HG03571 (cell line): ENCODE results near the gene BBS1.
"Not testable (repeated sequence)": the region's sequence is repeated elsewhere in the genome, so short reads cannot be mapped to it uniquely, and the experiment has no call there.

Source experiments
- ATAC-seq: cut with Tn5 transposase; IDR thresholded peaks from one replicate; pipeline ENCODE4 v1.9.1; 2021; ENCODE audit not compliant: unreplicated experiment

Gene BBS1

GRCh38 chr11:66510271-66510989, at the start of gene BBS1:
BBS1 (plus strand) TSS chr11:66510635; CDS start chr11:66510660, 25 bp downstream.
- ATAC-seq: peak; percentile 70

DNA sequence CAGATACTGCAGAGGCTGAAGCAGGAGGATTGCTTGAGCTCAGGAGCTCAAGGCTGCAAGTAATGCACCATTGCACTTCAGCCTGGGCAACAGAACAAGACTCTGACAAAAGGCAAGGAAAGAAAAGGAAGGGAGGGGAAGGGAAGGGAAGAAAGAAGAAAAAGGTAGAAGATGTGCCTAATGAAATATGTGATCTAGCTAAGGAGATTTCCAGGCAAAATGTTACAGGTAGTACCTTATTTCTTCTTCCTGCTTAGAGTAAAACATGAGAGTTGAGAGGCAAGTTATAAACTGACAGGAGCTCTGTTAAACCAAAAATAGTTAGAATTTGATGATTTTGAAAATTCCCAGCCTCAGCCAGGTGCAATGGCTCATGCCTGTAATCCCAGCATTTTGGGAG, 48.4 kb upstream of the BBS1 start:
- ATAC-seq: no peak

DNA sequence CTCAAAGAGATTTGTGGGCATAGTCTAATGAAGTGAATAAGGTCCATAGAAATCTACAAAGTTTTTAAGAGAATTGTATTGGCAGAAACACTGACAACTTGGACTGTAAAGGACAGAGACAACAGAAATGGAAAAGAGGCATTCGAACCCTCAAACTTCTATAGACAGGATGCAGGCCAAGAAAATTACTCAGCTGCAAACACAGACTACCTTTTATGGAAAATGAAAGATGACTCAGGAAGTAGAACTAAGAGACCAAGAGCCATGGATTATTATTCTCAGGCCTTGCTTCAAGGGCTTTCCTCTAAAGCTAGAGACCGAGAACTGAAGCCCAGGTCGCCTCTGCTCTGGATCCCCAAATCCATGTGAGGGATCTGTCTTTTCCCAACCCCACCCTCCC, 47.5 kb upstream of the BBS1 start:
- ATAC-seq: no peak

DNA sequence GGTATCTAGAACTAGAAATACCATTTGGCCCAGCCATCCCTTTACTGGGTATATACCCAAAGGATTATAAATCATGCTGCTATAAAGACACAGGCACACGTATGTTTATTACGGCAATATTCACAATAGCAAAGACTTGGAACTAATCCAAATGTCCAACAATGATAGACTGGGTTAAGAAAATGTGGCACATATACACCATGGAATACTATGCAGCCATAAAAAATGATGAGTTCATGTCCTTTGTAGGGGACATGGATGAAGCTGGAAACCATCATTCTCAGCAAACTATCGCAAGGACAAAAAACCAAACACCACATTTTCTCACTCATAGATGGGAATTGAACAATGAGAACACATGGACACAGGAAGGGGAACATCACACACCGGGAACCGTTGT, 46.3 kb upstream of the BBS1 start:
- ATAC-seq: not testable (repeated sequence)

- no peak for ATAC-seq
Observed at GRCh38 chr11:66464916-66465315, 45.5 kb upstream of the BBS1 start.

DNA sequence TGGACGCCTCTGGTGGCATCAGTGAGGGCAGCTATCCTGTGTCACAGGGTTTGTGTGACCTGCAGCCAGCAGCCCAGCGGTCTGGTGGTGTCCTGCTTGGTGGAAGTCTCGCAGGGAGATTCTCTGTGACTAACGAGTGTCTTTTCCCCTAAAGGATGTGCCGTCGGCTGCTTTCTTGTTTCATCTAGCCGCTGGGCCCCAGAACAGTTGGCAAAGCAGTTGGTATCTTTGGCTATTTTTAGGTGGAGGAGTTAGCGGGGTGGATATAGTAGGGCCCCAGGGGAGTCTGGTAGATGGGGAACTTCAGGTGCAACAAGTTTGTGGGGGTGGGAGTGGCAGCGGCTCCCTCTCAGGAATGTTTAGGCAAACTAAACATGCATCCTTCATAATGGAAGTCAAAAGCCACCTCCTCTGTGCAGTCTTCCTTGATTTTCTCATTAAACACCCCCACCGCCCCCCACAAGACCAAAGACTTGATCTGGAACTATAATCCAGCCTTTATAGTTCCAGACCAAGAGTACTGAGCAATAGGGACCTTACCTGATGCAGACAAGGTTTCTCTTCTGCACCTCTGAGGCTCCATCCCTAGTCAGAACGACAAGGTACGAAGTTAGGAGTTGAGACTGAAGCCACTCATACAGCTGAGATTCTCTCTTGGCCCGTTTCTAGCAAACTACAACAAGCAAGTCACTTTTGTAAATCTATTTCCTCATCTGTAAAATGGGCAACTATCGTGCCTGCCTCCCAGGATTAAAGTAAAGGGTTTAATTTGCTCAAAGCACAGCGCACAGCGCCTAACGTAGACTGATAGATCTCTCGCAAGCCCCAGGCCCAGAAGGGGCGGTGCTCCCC, 44.8 kb upstream of the BBS1 start:
- ATAC-seq: no peak

DNA sequence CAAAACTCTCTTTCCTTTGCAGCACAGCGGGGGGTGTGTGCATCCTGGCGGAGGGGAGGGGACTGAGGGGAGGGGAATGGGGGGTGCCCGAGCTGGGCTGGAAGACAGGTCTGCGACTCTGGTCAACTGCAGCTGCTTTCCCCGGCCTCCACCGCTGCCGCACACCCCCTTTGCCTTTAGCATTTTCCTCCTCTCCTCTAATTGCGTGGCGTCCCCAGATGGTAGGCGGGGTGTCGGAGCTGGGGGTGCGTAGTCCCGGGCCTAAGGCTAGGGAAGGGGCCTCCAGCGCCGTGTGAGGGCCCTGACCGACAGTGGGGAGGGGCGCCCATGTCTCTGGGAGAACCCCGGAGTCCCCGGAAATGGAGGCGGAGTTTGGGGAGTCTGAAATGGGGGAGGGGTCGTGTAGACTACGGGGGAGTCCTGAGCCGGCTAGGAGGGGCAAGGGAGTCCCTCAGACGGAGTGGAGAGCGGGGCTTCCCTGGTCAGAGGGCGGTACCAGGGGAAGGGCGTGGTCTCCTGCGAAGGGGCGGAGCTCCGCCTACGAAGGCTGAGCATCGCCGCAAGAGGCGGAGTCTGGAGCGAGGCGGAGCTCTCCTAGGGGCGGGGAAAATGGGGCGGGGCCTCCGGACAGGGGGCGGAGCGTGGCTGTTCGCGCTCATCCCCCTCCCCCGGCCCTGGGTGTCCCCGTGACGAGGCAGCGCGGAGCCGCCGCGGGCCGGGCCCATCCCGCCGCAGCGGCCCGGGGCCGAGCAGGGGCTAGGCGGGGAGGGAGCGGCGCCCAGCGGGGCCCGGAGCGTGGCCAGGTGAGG, 44.0 kb upstream of the BBS1 start, which contains the start of gene PELI3:
PELI3 (plus strand) TSS at position 681 of the 809 bp plus-strand sequence. CDS start 1,224 bp downstream, outside the sequence.
- ATAC-seq: peak; percentile 63

DNA sequence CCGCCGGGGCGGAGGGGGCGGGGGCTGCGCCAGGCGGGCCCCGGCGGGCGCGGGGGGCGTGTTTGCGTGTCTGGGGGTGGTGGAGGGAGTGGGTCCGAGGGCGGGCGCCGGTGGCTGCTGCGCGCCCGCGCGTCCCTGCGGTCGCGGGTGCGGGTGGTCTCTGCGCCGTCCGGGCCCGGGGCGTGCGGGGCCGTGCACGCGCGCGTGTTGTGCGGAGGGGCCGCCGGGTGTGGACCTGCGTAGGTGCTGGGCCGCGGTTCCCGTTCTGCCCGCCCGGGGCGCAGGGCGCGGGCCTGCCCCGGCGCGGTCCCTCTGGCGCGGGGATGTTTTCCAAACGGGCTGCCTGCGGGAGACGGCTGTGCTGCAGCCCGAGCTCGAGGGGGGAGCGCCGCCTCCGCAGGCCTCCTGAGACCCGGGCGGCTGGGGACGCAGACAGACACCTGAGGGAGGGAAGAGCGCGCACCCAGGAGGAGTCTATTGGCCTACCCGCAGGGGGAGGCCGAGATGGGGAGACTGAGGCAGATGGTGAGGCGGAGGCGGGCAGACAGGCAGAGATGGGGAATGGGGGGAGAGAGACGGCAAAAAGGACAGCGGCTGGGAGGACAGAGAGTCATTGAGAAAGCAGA, 43.3 kb upstream of the BBS1 start:
- ATAC-seq: peak; percentile 38

GRCh38 chr11:66467756-66468155, 42.7 kb upstream of the BBS1 start:
- no peak for ATAC-seq

DNA sequence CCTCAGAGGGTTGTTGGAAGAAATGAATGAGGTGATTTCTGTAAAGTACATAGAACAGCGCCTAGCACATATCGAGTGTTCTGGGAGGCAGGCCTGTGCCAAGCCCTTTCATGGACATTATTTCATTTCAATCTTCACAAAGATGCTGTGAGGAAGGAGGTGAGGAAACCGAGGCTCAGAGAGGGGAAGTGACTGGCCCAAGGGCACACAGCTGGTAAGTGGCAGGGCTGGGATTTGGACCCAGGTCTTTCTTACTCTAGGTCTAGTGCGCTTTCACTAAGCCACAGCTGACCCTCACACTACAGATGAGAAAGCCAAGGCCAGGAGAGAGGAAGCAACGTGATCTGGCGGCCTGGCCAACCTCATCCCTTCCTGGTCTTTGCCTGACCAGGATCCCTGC, 41.7 kb upstream of the BBS1 start:
- ATAC-seq: no peak

- ATAC-seq: no peak
Observed at GRCh38 chr11:66469441-66469840, 41.0 kb upstream of the BBS1 start.

DNA sequence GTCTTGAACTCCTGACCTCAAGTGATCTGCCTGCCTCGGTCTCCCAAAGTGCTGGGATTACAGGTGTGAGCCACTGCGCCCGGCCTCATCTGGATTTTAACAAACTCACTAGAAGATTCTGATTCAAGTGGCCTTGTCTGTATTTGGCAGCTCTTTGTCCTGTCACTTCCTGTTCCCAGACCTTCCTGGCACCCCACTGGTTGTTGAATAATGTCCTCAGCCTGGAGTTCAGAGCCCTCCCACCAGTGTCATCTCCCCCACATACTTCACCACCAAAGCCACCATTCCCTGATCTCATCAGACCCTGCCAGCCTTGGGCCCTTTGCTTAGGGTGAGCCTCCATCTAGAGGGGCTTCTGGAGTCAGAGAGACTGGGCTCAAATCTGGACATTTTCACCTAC, 40.4 kb upstream of the BBS1 start:
- ATAC-seq: no peak

DNA sequence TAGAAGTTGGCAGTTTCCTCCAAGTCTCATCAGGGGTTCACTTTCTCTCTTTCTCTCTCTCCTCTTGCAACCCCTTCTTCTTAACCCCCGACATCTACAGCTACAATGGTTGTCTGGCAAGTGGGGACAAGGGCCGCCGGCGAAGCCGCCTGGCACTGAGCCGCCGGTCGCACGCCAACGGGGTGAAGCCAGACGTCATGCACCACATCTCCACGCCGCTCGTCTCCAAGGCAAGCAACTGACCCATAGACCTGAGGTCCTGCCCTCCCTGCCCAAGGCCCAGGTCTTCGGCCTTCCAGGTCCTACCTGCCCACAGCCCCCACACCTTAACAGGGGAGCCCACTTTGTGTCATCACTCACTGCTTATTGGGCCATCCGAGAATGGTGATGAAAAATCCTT, 39.3 kb upstream of the BBS1 start:
- no peak for ATAC-seq

DNA sequence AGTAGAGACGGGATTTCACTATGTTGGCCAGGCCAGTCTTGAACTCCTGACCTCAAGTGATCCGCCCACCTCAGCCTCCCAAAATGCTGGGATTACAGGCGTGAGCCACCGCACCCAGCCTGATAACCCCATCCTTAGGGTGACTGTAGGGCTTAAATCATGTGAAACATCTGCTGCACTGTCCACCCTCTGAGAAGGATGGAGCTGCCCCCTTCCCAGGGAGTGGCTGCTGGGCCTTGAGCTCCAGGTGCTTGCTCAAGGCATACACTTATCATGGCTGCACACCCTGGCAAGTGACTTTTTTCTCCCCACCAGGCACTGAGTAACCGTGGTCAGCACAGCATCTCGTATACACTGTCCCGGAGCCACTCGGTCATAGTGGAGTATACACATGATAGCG, 38.4 kb upstream of the BBS1 start:
- no peak for ATAC-seq

- no peak for ATAC-seq
Observed at GRCh38 chr11:66473167-66473566, 37.3 kb upstream of the BBS1 start.

- no peak for ATAC-seq
Observed at GRCh38 chr11:66473608-66474515, 36.6 kb upstream of the BBS1 start.

- ATAC-seq: no peak
Observed at GRCh38 chr11:66475349-66476172, 34.9 kb upstream of the BBS1 start.

- ATAC-seq: no peak
Observed at GRCh38 chr11:66476173-66476840, 34.1 kb upstream of the BBS1 start.
